HEK293T (cell line): ENCODE data around the gene FIGN.

ENCODE experiments used
- SP1 ChIP-seq: fragments of 450-650 bp; IDR thresholded peaks from 2 replicates; pipeline ENCODE4 v1.6.1; 2017
- SUZ12 ChIP-seq: fragments of 450-650 bp; IDR thresholded peaks from 2 replicates; pipeline ENCODE4 v1.6.1; 2016; ENCODE audit warnings: mild to moderate bottlenecking

GRCh38 chr2:163594497-163594896, 141.3 kb downstream of the FIGN start:
- TF ChIP-seq SUZ12 (no peak), SP1 (no peak)
